NCI-H1092 treated with DMSO at 0.1 percent for 48 hours (cell line): ENCODE results near the gene H2AZ2.

Source experiments
- DNase-seq: peaks from one replicate; lab custom pipeline; 2025; lab: John Stamatoyannopoulos, UW

The H2AZ2 gene

DNA sequence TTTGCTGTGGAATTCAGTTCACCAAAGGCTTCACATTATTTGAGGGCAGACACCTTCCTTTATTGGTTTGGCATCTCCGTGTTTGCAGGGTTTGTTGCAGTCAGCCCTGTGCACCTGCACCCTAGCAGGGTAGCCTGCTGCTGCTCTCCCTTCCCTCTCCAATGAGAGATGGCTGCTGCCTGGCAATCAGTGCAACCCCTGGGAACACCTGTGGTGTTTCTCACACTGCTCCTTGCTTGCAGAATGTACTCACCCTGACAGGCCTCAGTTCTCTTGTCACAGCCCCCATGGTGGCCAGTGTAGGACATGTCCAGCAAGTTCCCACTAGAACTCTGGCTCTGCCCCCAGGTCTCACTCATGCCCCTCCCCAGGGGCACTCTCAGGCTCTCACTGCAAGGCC is 63.5 kb downstream of the H2AZ2 start:
- no peak for DNase-seq

DNA sequence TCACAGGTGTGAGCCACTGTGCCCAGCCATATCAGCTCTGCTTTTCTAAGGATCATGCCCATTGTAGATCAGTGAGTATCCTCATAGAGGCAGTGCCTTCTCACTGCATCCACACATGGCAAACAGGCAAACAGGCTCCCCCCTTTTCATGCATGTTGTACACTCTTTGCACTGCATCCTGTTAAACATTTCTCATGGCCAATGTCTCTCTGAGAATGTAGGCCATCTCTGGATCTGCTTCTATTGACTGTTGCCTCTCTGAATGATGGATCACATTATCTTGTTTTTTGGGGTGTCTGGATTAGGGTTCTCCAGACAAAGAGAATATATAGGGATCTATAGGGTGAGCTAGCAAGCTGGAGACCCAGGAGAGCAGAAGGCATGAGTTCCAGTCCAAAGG is 64.5 kb downstream of the H2AZ2 start:
- no peak for DNase-seq

DNA sequence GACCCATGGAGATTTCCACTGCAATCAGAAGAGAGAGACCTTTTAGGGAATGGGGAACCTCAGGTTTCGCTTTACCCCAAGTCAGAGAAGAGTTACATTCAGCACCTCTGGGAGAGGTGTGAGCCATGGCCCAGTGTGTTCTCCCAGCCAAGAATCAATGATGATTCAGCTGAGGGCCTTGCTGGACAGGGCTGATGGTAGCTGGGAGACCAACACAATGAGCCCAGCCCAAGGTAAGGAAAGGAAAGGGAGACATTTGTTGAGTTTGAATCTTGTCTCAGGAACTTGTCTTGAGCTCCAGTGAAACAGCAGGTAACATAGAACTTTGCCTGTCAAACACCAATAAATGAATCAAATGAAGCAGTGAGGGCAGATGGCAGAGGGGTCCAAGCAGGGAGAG is 65.4 kb downstream of the H2AZ2 start:
- DNase-seq, result no peak
